ENCODE data around the gene ZNF311.

Gene ZNF311

GRCh38 chr6:29005183-29005885 is at the start of gene ZNF311:
Gene ZNF311, minus strand, starts transcription at chr6:29005315. Its CDS starts 1,361 bp downstream, at chr6:29003954.
- DNase-seq (ENCODE audit: low spot score) = peak; percentile 83

- DNase-seq (ENCODE audit: low spot score) = no peak
Observed at GRCh38 chr6:29051680-29052079, 46.6 kb upstream of the ZNF311 start.

GRCh38 chr6:29045075-29045474 is 40.0 kb upstream of the ZNF311 start, which contains the start of gene OR2W1:
Gene OR2W1, minus strand, starts transcription at chr6:29045175. Its CDS starts 0 bp downstream, at chr6:29045175.
- DNase-seq (ENCODE audit: low spot score) = no peak

GRCh38 chr6:29035951-29036350 is 30.8 kb upstream of the ZNF311 start:
- no peak for DNase-seq (ENCODE audit: low spot score)

- DNase-seq (ENCODE audit: low spot score) = no peak
Observed at GRCh38 chr6:29028821-29029220, 23.7 kb upstream of the ZNF311 start.

GRCh38 chr6:29025927-29026585 is 20.9 kb upstream of the ZNF311 start:
- DNase-seq (ENCODE audit: low spot score) = no peak

- DNase-seq (ENCODE audit: low spot score) = no peak
Observed at GRCh38 chr6:29021434-29021833, 16.3 kb upstream of the ZNF311 start.

GRCh38 chr6:29019629-29020028 is 14.5 kb upstream of the ZNF311 start:
- no peak for DNase-seq (ENCODE audit: low spot score)

GRCh38 chr6:29017428-29017802 is 12.3 kb upstream of the ZNF311 start:
- DNase-seq (ENCODE audit: low spot score) = no peak

- DNase-seq (ENCODE audit: low spot score) = peak; percentile 64
Observed at GRCh38 chr6:29016559-29017427, 11.7 kb upstream of the ZNF311 start.

- peak; percentile 9 for DNase-seq (ENCODE audit: low spot score)
Observed at GRCh38 chr6:29014729-29015608, 9.9 kb upstream of the ZNF311 start.

GRCh38 chr6:29011276-29011734 is 6.2 kb upstream of the ZNF311 start:
- peak; percentile 68 for DNase-seq (ENCODE audit: low spot score)

- no peak for DNase-seq (ENCODE audit: low spot score)
Observed at GRCh38 chr6:29009358-29009757, 4.2 kb upstream of the ZNF311 start.

- no peak for DNase-seq (ENCODE audit: low spot score)
Observed at GRCh38 chr6:29008089-29008488, 3.0 kb upstream of the ZNF311 start.

- DNase-seq (ENCODE audit: low spot score) = no peak
Observed at GRCh38 chr6:28996844-28997510, 8.1 kb downstream of the ZNF311 start.

GRCh38 chr6:28995093-28995650 is 9.9 kb downstream of the ZNF311 start:
- DNase-seq (ENCODE audit: low spot score) = no peak

GRCh38 chr6:28988536-28989311 is 16.4 kb downstream of the ZNF311 start:
- peak; percentile 28 for DNase-seq (ENCODE audit: low spot score)

GRCh38 chr6:28985462-28986164 is 19.5 kb downstream of the ZNF311 start:
- DNase-seq (ENCODE audit: low spot score) = peak; percentile 94

GRCh38 chr6:28983838-28984237 is 21.3 kb downstream of the ZNF311 start:
- no peak for DNase-seq (ENCODE audit: low spot score)

Measured in AG08395 (cell line).